Fibroblast of skin of scalp (primary cell): Measurements from ENCODE around the gene TRIM4.

Source experiments
- DNase-seq: peaks from one replicate; pipeline ENCODE4 v3.0.0-alpha.2; 2013

TRIM4 gene

GRCh38 chr7:99842926-99843325, 76.4 kb downstream of the TRIM4 start:
- no peak for DNase-seq
